CD14-positive monocyte (primary cell): ENCODE results near the gene ACOT7. TPM values are rescaled to one million over a fixed set of nuclear protein-coding genes. Genes with fewer than 3 reads are reported as not detected.

Source experiments
- DNase-seq, 3 donors: peaks; one replicate each; pipeline ENCODE4 v3.0.0-alpha.2; 2011 to 2022
- H2AFZ ChIP-seq: 2 replicates; pipeline ENCODE4 v1.6.0; 2012; ENCODE audit warnings: mild to moderate bottlenecking, low read depth, low read length, inconsistent platforms; ENCODE audit not compliant: insufficient read depth, poor library complexity, severe bottlenecking
- H3K27ac ChIP-seq, 2 donors: 1 replicate in 1 of 2; 2 replicates in 1 of 2; pipeline ENCODE4 v1.5.1; 2012 to 2013; ENCODE audit warnings: low read length in 2 of 2, control low read depth in 1 of 2, inconsistent platforms in 1 of 2, low read depth in 1 of 2, mild to moderate bottlenecking in 1 of 2
- H3K27me3 ChIP-seq, 2 donors: one replicate each; pipeline versions ENCODE4 v1.6.0 to v1.6.1; 2011 to 2013; ENCODE audit warnings: low read length in 2 of 2; ENCODE audit not compliant: control insufficient read depth in 2 of 2, insufficient read depth in 2 of 2
- H3K36me3 ChIP-seq, 2 donors: replicated peaks in 1 of 2; 1 replicate in 1 of 2; 2 replicates in 1 of 2; pipeline versions ENCODE4 v1.5.1 to v1.6.1; 2012 to 2013; ENCODE audit warnings: low read length in 2 of 2, control low read depth in 1 of 2, inconsistent platforms in 1 of 2, mild to moderate bottlenecking in 1 of 2; ENCODE audit not compliant: insufficient read depth in 2 of 2, control insufficient read depth in 1 of 2
- H3K4me1 ChIP-seq, 2 donors: 1 replicate in 1 of 2; 2 replicates in 1 of 2; pipeline versions ENCODE4 v1.5.1 to v1.6.1; 2012 to 2013; ENCODE audit warnings: low read length in 2 of 2, control low read depth in 1 of 2, inconsistent platforms in 1 of 2, mild to moderate bottlenecking in 1 of 2, moderate library complexity in 1 of 2; ENCODE audit not compliant: insufficient read depth in 2 of 2, control insufficient read depth in 1 of 2
- H3K4me2 ChIP-seq: replicated peaks from 2 replicates; pipeline ENCODE3; 2012; ENCODE audit warnings: low read length, moderate library complexity, mild to moderate bottlenecking; ENCODE audit not compliant: poor library complexity, severe bottlenecking; ENCODE audit errors: extremely low read depth
- H3K4me3 ChIP-seq, 3 experiments: fragments of 200-600 bp in 1 of 3; sonication (generic) in 1 of 3; replicated peaks in 1 of 3; 1 replicate in 2 of 3; 2 replicates in 1 of 3; pipeline ENCODE4 v1.5.1; 2011 to 2013; ENCODE audit warnings: low read length in 3 of 3, mild to moderate bottlenecking in 3 of 3, control low read depth in 2 of 3, low read depth in 2 of 3, inconsistent platforms in 1 of 3, moderate library complexity in 1 of 3
- H3K79me2 ChIP-seq: 2 replicates; pipeline ENCODE4 v1.6.0; 2012; ENCODE audit warnings: mild to moderate bottlenecking, control low read depth, inconsistent platforms, low read length, moderate library complexity; ENCODE audit not compliant: insufficient read depth
- H3K9ac ChIP-seq: 2 replicates; pipeline ENCODE4 v1.6.0; 2017; ENCODE audit warnings: low read length, mild to moderate bottlenecking; ENCODE audit not compliant: insufficient read depth, poor library complexity, severe bottlenecking
- H3K9me3 ChIP-seq, 2 donors: replicated peaks in 1 of 2; 1 replicate in 1 of 2; 2 replicates in 1 of 2; pipeline versions ENCODE4 v1.5.1 to v1.6.1; 2012 to 2013; ENCODE audit warnings: low read length in 2 of 2, control low read depth in 1 of 2; ENCODE audit not compliant: control insufficient read depth in 1 of 2, insufficient read depth in 1 of 2
- H4K20me1 ChIP-seq: 2 replicates; pipeline ENCODE4 v1.6.0; 2012; ENCODE audit warnings: mild to moderate bottlenecking, low read length, control low read depth, moderate library complexity; ENCODE audit not compliant: insufficient read depth
- H3K27ac Mint-ChIP-seq, 7 donors: one replicate each; pipeline ENCODE4 v1.8.0; 2020; ENCODE audit warnings: mild to moderate bottlenecking in 7 of 7, mixed read lengths in 7 of 7, moderate library complexity in 6 of 7, inconsistent platforms in 2 of 7
- H3K27me3 Mint-ChIP-seq, 3 donors: one replicate each; pipeline ENCODE4 v1.8.0; 2021 to 2022; ENCODE audit warnings: low read depth in 3 of 3, mild to moderate bottlenecking in 3 of 3, mixed read lengths in 3 of 3, moderate library complexity in 3 of 3, inconsistent platforms in 1 of 3
- H3K36me3 Mint-ChIP-seq, 2 donors: one replicate each; pipeline ENCODE4 v1.8.0; 2020; ENCODE audit warnings: mixed read lengths in 2 of 2, inconsistent platforms in 1 of 2, mild to moderate bottlenecking in 1 of 2
- H3K4me1 Mint-ChIP-seq: one replicate; pipeline ENCODE4 v1.8.0; 2020; ENCODE audit warnings: mild to moderate bottlenecking, mixed read lengths
- H3K4me3 Mint-ChIP-seq, 2 donors: one replicate each; pipeline ENCODE4 v1.8.0; 2020; ENCODE audit warnings: mild to moderate bottlenecking in 2 of 2, mixed read lengths in 2 of 2, moderate library complexity in 1 of 2
- H3K9me3 Mint-ChIP-seq, 7 donors: one replicate each; pipeline ENCODE4 v1.8.0; 2020 to 2022; ENCODE audit warnings: mixed read lengths in 7 of 7, mild to moderate bottlenecking in 6 of 7, moderate library complexity in 6 of 7, inconsistent platforms in 2 of 7
- CTCF ChIP-seq: fragments of 200-600 bp; IDR thresholded peaks from one replicate; pipeline ENCODE4 v1.8.0; 2022; ENCODE audit warnings: antibody characterized with exemption, mild to moderate bottlenecking
- WGBS: methylation state at CpG from one replicate; pipeline ENCODE4 v1.1.5; 2013; ENCODE audit warnings: missing lambda C conversion rate; ENCODE audit not compliant: insufficient coverage; 5-methylcytosine and 5-hydroxymethylcytosine counted together
- intact Hi-C, 2 donors: fragments of 100-400 bp; cut with micrococcal nuclease; formaldehyde crosslinking; loops; one replicate each; pipeline versions ENCODE4 v1.15.0 to v1.15.1; 2023
- polyA plus RNA-seq, 3 donors: library from polyadenylated mRNA; depleted of rRNA in 1 of 3; unstranded in 2 of 3; stranded (reverse) in 1 of 3; fragments of 300-500 nt in 2 of 3; fragments of >200 nt in 1 of 3; fragmentation: Illumina TruSeq in 2 of 3; gene quantifications; 1 replicate in 2 of 3; 2 replicates in 1 of 3; pipeline ENCODE4 v1.2.3, GENCODE V29; 2012 to 2021

ACOT7 gene
- polyA plus RNA-seq, 3 donors = 0.63 to 4.3 (median 1.4) TPM

GRCh38 chr1:6307099-6307498, 86.5 kb downstream of the ACOT7 start:
- no peak overlapping the region for H3K27ac ChIP-seq
- H3K36me3 Mint-ChIP-seq = peaks cover 4 to 16% of the 10 kb centered on the region in 2 donors
- H3K27ac Mint-ChIP-seq = peak overlapping the region in 1 of 7 donors; percentile 13

GRCh38 chr1:6303397-6304012, 90.1 kb downstream of the ACOT7 start:
- Histone ChIP-seq H3K9me3 (peaks cover 24 to 25% of the 10 kb centered on the region in 2 donors), H3K36me3 (no peaks in the 10 kb centered on the region), H3K27ac (no peak overlapping the region), H3K27me3 (no peaks in the 10 kb centered on the region), H3K79me2 (no peaks in the 10 kb centered on the region), H2AFZ (no peak overlapping the region), H3K4me3 (no peak overlapping the region), H3K4me2 (no peak overlapping the region), H3K4me1 (no peaks in the 10 kb centered on the region), H3K9ac (no peak overlapping the region), H4K20me1 (no peaks in the 10 kb centered on the region)
- Mint-ChIP-seq H3K4me3 (no peak overlapping the region), H3K4me1 (no peaks in the 10 kb centered on the region), H3K36me3 (peaks cover 2 to 9% of the 10 kb centered on the region in 2 donors), H3K27me3 (peaks cover 0 to 2% (median 0%) of the 10 kb centered on the region in 3 donors), H3K27ac (no peak overlapping the region), H3K9me3 (peaks cover 22 to 27% (median 24%) of the 10 kb centered on the region in 7 donors)
- TF ChIP-seq CTCF = no peak
- DNase-seq = no peak
- 100% methylated on average over 2 of the region's 15 CpGs for WGBS
- intact Hi-C loops = no loop called here

More at GRCh38 chr1:6307099-6307498, 86.5 kb downstream of the ACOT7 start:
- Mint-ChIP-seq H3K9me3 (peaks cover 33 to 42% (median 35%) of the 10 kb centered on the region in 7 donors), H3K4me1 (no peaks in the 10 kb centered on the region), H3K27me3 (peaks cover 0 to 6% (median 4%) of the 10 kb centered on the region in 3 donors), H3K4me3 (no peak overlapping the region)
- Histone ChIP-seq H3K4me2 (no peak overlapping the region), H3K4me1 (no peaks in the 10 kb centered on the region), H2AFZ (no peak overlapping the region), H4K20me1 (no peaks in the 10 kb centered on the region), H3K9ac (no peak overlapping the region), H3K79me2 (no peaks in the 10 kb centered on the region), H3K4me3 (no peak overlapping the region), H3K27me3 (no peaks in the 10 kb centered on the region), H3K9me3 (peaks cover 34 to 37% of the 10 kb centered on the region in 2 donors), H3K36me3 (no peaks in the 10 kb centered on the region)
- no peak for DNase-seq
- WGBS = 98% methylated on average over 15 of the region's 15 CpGs
- intact Hi-C loops = no loop called here
- TF ChIP-seq CTCF = no peak
